Measurements from ENCODE around the gene TRIP4. TPM values are rescaled to one million over a fixed set of nuclear protein-coding genes. Genes with fewer than 3 reads are reported as not detected.

TRIP4 gene
- total and polyA plus RNA-seq, 7 experiments from 2014 or later, result 16.5 to 31.5 (median 26.4) TPM

GRCh38 chr15:64447536-64448315 lies 60.1 kb downstream of the TRIP4 start:
- DNase-seq, result peak in 1 of 9 donors; percentile 16
- peaks cover 14 to 43% of the 10 kb centered on the region in 2 donors for H3K4me1 ChIP-seq (ENCODE audit: control insufficient read depth in 2 of 2, insufficient read depth in 2 of 2, low read length in 2 of 2)
- no peaks in the 10 kb centered on the region for H3K9me3 Mint-ChIP-seq
- peaks cover 0 to 24% (median 15%) of the 10 kb centered on the region in 5 donors for H3K36me3 Mint-ChIP-seq
- no peaks in the 10 kb centered on the region for H3K9me3 ChIP-seq (ENCODE audit: control insufficient read depth in 2 of 3, low read length in 3 of 3)
- H3K36me3 ChIP-seq (ENCODE audit: control insufficient read depth in 2 of 3, insufficient read depth in 3 of 3, low read length in 3 of 3), result no peaks in the 10 kb centered on the region
- no peaks in the 10 kb centered on the region for H3K27me3 ChIP-seq (ENCODE audit: control insufficient read depth in 2 of 2, insufficient read depth in 2 of 2, low read length in 2 of 2)
- peak overlapping the region; percentile 32 to 93 (median 84) for H3K27ac Mint-ChIP-seq
- H3K27me3 Mint-ChIP-seq, result no peaks in the 10 kb centered on the region
- CTCF ChIA-PET, result interaction anchor here (1.0 to 1.6 kb wide), 2 partner anchors 37 to 206 kb away, joined by 3 read pairs; no protein-coding TSS in a partner anchor
- H3K4me3 ChIP-seq (ENCODE audit: low read length), result no peak overlapping the region
- H3K27ac ChIP-seq (ENCODE audit: low read depth, low read length), result peak overlapping the region; percentile 48
- peak overlapping the region; percentile 14 to 72 (median 56) for H3K4me3 Mint-ChIP-seq
- POLR2A ChIA-PET, result interaction anchor here (0.6 to 2.4 kb wide), 3 partner anchors 9 to 52 kb away, joined by 3 to 8 read pairs (median 5); no protein-coding TSS in a partner anchor
- intact Hi-C loops (cut with micrococcal nuclease), result loop anchor here in 1 of 2 donors (1.0 kb wide), 1 partner anchor 13 kb away; the partner anchor contains the start of gene ZNF609
- H3K4me1 Mint-ChIP-seq, result peaks cover 22 to 78% (median 59%) of the 10 kb centered on the region in 7 donors
- ATAC-seq, result no peak

DNA sequence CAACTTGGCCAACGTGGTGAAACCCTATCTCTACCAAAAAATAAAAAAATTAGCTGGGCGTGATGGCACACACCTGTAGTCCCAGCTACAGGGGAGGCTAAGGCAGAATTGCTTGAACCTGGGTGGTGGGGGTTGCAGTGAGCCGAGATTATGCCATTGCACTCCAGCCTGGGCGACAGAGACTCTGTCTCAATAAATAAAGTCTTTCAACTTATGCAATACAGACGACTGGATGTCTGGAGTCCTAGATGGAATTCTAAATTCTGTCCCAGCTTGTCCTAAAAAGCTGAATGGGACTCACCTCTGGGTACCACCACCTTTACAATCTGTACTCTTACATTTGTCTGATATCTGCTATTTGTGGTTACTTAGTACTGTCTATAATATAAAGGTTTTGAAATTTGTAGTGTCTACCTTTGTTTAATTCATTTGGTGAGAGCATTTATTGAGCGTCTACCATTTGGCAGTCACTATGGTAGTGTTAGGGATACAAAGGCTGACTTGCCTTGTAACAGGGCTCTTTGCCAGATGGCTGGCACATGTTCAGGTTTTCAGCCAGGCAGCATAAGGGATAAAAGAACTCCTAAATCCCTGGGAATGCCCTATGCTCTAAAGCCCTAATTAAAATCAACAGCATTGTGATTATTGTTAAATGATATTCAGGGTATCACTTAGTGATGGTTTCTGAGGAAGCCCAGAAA lies 65.5 kb downstream of the TRIP4 start:
- Histone ChIP-seq H3K27ac (ENCODE audit: low read depth, low read length) (no peak overlapping the region), H3K4me3 (ENCODE audit: low read length) (no peak overlapping the region), H3K9me3 (ENCODE audit: control insufficient read depth in 2 of 3, low read length in 3 of 3) (no peaks in the 10 kb centered on the region), H3K36me3 (ENCODE audit: control insufficient read depth in 2 of 3, insufficient read depth in 3 of 3, low read length in 3 of 3) (no peaks in the 10 kb centered on the region), H3K4me1 (ENCODE audit: control insufficient read depth in 2 of 2, insufficient read depth in 2 of 2, low read length in 2 of 2) (peaks cover 1 to 46% of the 10 kb centered on the region in 2 donors), H3K27me3 (ENCODE audit: control insufficient read depth in 2 of 2, insufficient read depth in 2 of 2, low read length in 2 of 2) (no peaks in the 10 kb centered on the region)
- DNase-seq, result no peak
- intact Hi-C loops (cut with micrococcal nuclease), result no loop called here
- CTCF ChIA-PET, result interaction anchor here (0.6 kb wide), 1 partner anchor 26 kb away, joined by 6 read pairs; no protein-coding TSS in a partner anchor
- Mint-ChIP-seq H3K36me3 (peaks cover 0 to 18% (median 4%) of the 10 kb centered on the region in 5 donors), H3K4me1 (peaks cover 18 to 79% (median 61%) of the 10 kb centered on the region in 7 donors), H3K9me3 (no peaks in the 10 kb centered on the region), H3K27ac (peak overlapping the region in 3 of 9 donors; percentile 5 to 84 (median 81)), H3K4me3 (no peak overlapping the region), H3K27me3 (no peaks in the 10 kb centered on the region)
- POLR2A ChIA-PET, result interaction anchor here (1.4 kb wide), 1 partner anchor 23 kb away, joined by 5 read pairs; no protein-coding TSS in a partner anchor
- ATAC-seq, result no peak

DNA sequence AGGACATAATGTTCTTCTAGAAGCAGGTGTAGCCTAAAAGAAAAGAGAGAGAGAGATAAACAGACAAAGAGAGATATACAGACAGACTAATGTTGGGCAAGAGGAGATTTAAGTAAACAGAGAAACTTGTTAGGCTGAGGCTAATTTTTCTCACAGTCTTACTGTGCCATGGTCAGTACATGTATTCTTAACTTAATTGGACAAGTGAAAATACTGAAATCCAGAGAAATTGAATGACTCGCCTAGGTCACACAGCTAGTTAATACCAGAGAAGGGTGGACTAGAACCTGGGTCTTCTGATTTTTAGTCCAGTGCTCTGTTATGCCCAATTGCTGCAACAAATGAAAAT lies 66.0 kb downstream of the TRIP4 start:
- H3K4me1 Mint-ChIP-seq, result peaks cover 13 to 79% (median 59%) of the 10 kb centered on the region in 7 donors
- DNase-seq, result no peak
- peaks cover 0 to 41% of the 10 kb centered on the region in 2 donors for H3K4me1 ChIP-seq (ENCODE audit: control insufficient read depth in 2 of 2, insufficient read depth in 2 of 2, low read length in 2 of 2)
- POLR2A ChIA-PET, result interaction anchor here (1.4 kb wide), 1 partner anchor 23 kb away, joined by 5 read pairs; no protein-coding TSS in a partner anchor
- H3K4me3 Mint-ChIP-seq, result no peak overlapping the region
- H3K36me3 ChIP-seq (ENCODE audit: control insufficient read depth in 2 of 3, insufficient read depth in 3 of 3, low read length in 3 of 3), result no peaks in the 10 kb centered on the region
- intact Hi-C loops (cut with micrococcal nuclease), result no loop called here
- H3K36me3 Mint-ChIP-seq, result peaks cover 0 to 16% (median 4%) of the 10 kb centered on the region in 5 donors
- no peak for ATAC-seq
- no peak overlapping the region for H3K27ac ChIP-seq (ENCODE audit: low read depth, low read length)
- H3K9me3 Mint-ChIP-seq, result no peaks in the 10 kb centered on the region
- H3K27me3 Mint-ChIP-seq, result no peaks in the 10 kb centered on the region
- H3K9me3 ChIP-seq (ENCODE audit: control insufficient read depth in 2 of 3, low read length in 3 of 3), result no peaks in the 10 kb centered on the region
- CTCF ChIA-PET, result interaction anchor here (0.6 kb wide), 1 partner anchor 27 kb away, joined by 6 read pairs; no protein-coding TSS in a partner anchor
- H3K27me3 ChIP-seq (ENCODE audit: control insufficient read depth in 2 of 2, insufficient read depth in 2 of 2, low read length in 2 of 2), result no peaks in the 10 kb centered on the region
- peak overlapping the region in 4 of 9 donors; percentile 5 to 84 (median 48) for H3K27ac Mint-ChIP-seq
- no peak overlapping the region for H3K4me3 ChIP-seq (ENCODE audit: low read length)

- no peaks in the 10 kb centered on the region for H3K9me3 ChIP-seq (ENCODE audit: control insufficient read depth in 2 of 3, low read length in 3 of 3)
- peaks cover 16 to 81% (median 61%) of the 10 kb centered on the region in 7 donors for H3K4me1 Mint-ChIP-seq
- ChIA-PET POLR2A (interaction anchor here (1.0 kb wide), 1 partner anchor 16 kb away, joined by 4 read pairs; no protein-coding TSS in a partner anchor), CTCF (no interaction called here)
- no peak for DNase-seq
- H3K4me3 ChIP-seq (ENCODE audit: low read length), result no peak overlapping the region
- no peak overlapping the region for H3K27ac ChIP-seq (ENCODE audit: low read depth, low read length)
- H3K27me3 Mint-ChIP-seq, result no peaks in the 10 kb centered on the region
- H3K4me3 Mint-ChIP-seq, result no peak overlapping the region
- no peak for ATAC-seq
- H3K9me3 Mint-ChIP-seq, result no peaks in the 10 kb centered on the region
- peaks cover 0 to 45% of the 10 kb centered on the region in 2 donors for H3K4me1 ChIP-seq (ENCODE audit: control insufficient read depth in 2 of 2, insufficient read depth in 2 of 2, low read length in 2 of 2)
- no peaks in the 10 kb centered on the region for H3K36me3 ChIP-seq (ENCODE audit: control insufficient read depth in 2 of 3, insufficient read depth in 3 of 3, low read length in 3 of 3)
- intact Hi-C loops (cut with micrococcal nuclease), result no loop called here
- no peaks in the 10 kb centered on the region for H3K27me3 ChIP-seq (ENCODE audit: control insufficient read depth in 2 of 2, insufficient read depth in 2 of 2, low read length in 2 of 2)
- H3K27ac Mint-ChIP-seq, result peak overlapping the region in 4 of 9 donors; percentile 15 to 92 (median 61)
- peaks cover 0 to 15% (median 4%) of the 10 kb centered on the region in 5 donors for H3K36me3 Mint-ChIP-seq
Measured at GRCh38 chr15:64454282-64454681, 66.6 kb downstream of the TRIP4 start.

DNA sequence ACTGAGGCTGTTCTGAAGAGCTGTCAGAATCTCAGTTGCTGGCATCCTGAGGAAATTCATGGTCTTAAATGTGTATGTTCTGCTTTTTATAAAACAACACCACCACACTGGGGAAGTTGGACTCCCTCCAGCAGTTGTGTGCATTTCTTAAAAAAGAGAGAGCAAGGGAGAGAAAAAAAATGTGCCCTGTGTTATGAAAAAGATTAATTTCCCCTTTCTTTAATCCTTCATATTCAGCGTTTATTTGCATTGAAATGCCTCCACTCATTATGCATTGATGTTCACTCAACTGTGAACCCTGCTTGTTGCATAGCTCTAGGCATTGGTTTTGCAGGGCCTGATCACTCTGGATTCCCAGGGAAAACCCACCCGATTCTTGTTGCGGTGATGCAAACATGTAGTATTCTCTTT lies 68.3 kb downstream of the TRIP4 start:
- ATAC-seq (no peak), DNase-seq (peak in 3 of 9 donors; percentile 31 to 49 (median 38))
- intact Hi-C loops (cut with micrococcal nuclease), result loop anchor here in 1 of 2 donors (1.0 kb wide), 2 partner anchors 12 to 26 kb away; no protein-coding TSS in a partner anchor
- H3K27me3 Mint-ChIP-seq, result no peaks in the 10 kb centered on the region
- Histone ChIP-seq H3K27ac (ENCODE audit: low read depth, low read length) (peak overlapping the region; percentile 50), H3K36me3 (ENCODE audit: control insufficient read depth in 2 of 3, insufficient read depth in 3 of 3, low read length in 3 of 3) (no peaks in the 10 kb centered on the region), H3K4me3 (ENCODE audit: low read length) (no peak overlapping the region), H3K9me3 (ENCODE audit: control insufficient read depth in 2 of 3, low read length in 3 of 3) (no peaks in the 10 kb centered on the region), H3K27me3 (ENCODE audit: control insufficient read depth in 2 of 2, insufficient read depth in 2 of 2, low read length in 2 of 2) (no peaks in the 10 kb centered on the region), H3K4me1 (ENCODE audit: control insufficient read depth in 2 of 2, insufficient read depth in 2 of 2, low read length in 2 of 2) (peaks cover 0 to 45% of the 10 kb centered on the region in 2 donors)
- peaks cover 0 to 11% (median 0%) of the 10 kb centered on the region in 5 donors for H3K36me3 Mint-ChIP-seq
- peak overlapping the region in 8 of 9 donors; percentile 63 to 96 (median 90) for H3K27ac Mint-ChIP-seq
- H3K9me3 Mint-ChIP-seq, result no peaks in the 10 kb centered on the region
- POLR2A ChIA-PET, result interaction anchor here (0.5 to 2.3 kb wide), 7 partner anchors 12 to 456 kb away, joined by 3 to 7 read pairs (median 4); partner anchors contain the start of gene ANKDD1A
- peaks cover 27 to 76% (median 60%) of the 10 kb centered on the region in 7 donors for H3K4me1 Mint-ChIP-seq
- peak overlapping the region in 9 of 10 donors; percentile 47 to 81 (median 69) for H3K4me3 Mint-ChIP-seq
- CTCF ChIA-PET, result interaction anchor here (0.5 kb wide), 1 partner anchor 370 kb away, joined by 3 read pairs; the partner anchor contains the start of gene PIF1

DNA sequence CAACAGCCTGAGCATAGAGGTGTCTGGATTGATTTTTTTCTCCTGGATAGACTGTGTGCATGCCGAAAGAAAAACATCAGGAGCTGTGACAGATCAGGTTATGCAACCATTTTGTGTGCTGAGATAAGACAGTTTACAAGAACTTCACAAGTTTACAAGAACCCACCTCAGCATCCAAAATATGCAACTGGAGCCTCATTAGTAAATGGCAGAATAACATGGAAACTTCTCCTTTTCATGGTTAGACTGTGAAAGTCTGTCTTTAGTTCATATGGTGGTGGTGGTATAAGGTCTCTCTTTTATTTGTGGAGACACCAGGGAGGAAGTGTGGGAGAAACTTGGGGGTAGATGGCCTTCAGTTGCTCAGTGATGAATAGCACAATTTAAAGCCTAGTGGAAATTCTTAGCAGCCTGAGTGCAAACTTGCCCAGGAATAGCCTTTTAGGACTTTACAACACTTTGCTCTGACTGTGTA lies 69.0 kb downstream of the TRIP4 start:
- H3K27ac Mint-ChIP-seq, result peak overlapping the region in 8 of 9 donors; percentile 63 to 96 (median 90)
- H3K27ac ChIP-seq (ENCODE audit: low read depth, low read length), result peak overlapping the region; percentile 50
- ChIA-PET CTCF (interaction anchor here (0.9 kb wide), 1 partner anchor 13 kb away, joined by 3 read pairs; no protein-coding TSS in a partner anchor), POLR2A (interaction anchor here (0.8 to 2.3 kb wide), 4 partner anchors 9 to 171 kb away, joined by 3 to 7 read pairs (median 4); no protein-coding TSS in a partner anchor)
- H3K4me3 ChIP-seq (ENCODE audit: low read length), result no peak overlapping the region
- intact Hi-C loops (cut with micrococcal nuclease), result loop anchor here in 1 of 2 donors (1.0 kb wide), 2 partner anchors 12 to 26 kb away; no protein-coding TSS in a partner anchor
- H3K4me1 ChIP-seq (ENCODE audit: control insufficient read depth in 2 of 2, insufficient read depth in 2 of 2, low read length in 2 of 2), result peaks cover 2 to 45% of the 10 kb centered on the region in 2 donors
- ATAC-seq (no peak), DNase-seq (no peak)
- no peaks in the 10 kb centered on the region for H3K9me3 ChIP-seq (ENCODE audit: control insufficient read depth in 2 of 3, low read length in 3 of 3)
- H3K27me3 ChIP-seq (ENCODE audit: control insufficient read depth in 2 of 2, insufficient read depth in 2 of 2, low read length in 2 of 2), result no peaks in the 10 kb centered on the region
- H3K36me3 Mint-ChIP-seq, result peaks cover 0 to 11% (median 0%) of the 10 kb centered on the region in 5 donors
- peak overlapping the region in 8 of 10 donors; percentile 12 to 73 (median 62) for H3K4me3 Mint-ChIP-seq
- H3K9me3 Mint-ChIP-seq, result no peaks in the 10 kb centered on the region
- no peaks in the 10 kb centered on the region for H3K27me3 Mint-ChIP-seq
- no peaks in the 10 kb centered on the region for H3K36me3 ChIP-seq (ENCODE audit: control insufficient read depth in 2 of 3, insufficient read depth in 3 of 3, low read length in 3 of 3)
- peaks cover 30 to 78% (median 64%) of the 10 kb centered on the region in 7 donors for H3K4me1 Mint-ChIP-seq
